HG02571 (cell line): ENCODE measurements around the gene MAML2.
A peak's percentile ranks its signal among the peaks of the same experiment; 100 is the strongest.

Experiments
- ATAC-seq: cut with Tn5 transposase; IDR thresholded peaks from one replicate; pipeline ENCODE4 v1.9.1; 2021; ENCODE audit warnings: mild to moderate bottlenecking, moderate library complexity; ENCODE audit not compliant: unreplicated experiment

Gene MAML2

GRCh38 chr11:96215826-96216225 is 127.2 kb downstream of the MAML2 start:
- no peak for ATAC-seq

- peak; percentile 68 for ATAC-seq
These were observed 127.7 kb downstream of the MAML2 start for GRCh38 chr11:96215110-96215782.

DNA sequence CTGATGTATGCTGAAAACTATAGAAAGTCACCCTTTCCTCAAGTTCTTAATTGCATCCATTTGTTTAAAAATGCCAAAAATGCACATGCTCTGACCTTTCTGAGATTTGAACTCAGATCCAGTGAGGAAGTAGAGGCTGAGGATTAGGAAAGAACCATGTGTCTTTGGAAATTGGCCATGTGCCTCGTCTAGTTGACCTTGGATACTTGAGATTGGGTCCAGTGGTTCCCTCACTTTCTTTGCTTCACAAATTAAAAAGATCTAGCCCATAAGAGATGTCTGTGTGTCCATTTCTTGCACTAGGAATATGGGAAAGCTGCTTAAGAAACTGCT is 128.3 kb downstream of the MAML2 start:
- no peak for ATAC-seq

- ATAC-seq = no peak
These were observed 129.5 kb downstream of the MAML2 start for GRCh38 chr11:96213500-96213899.

DNA sequence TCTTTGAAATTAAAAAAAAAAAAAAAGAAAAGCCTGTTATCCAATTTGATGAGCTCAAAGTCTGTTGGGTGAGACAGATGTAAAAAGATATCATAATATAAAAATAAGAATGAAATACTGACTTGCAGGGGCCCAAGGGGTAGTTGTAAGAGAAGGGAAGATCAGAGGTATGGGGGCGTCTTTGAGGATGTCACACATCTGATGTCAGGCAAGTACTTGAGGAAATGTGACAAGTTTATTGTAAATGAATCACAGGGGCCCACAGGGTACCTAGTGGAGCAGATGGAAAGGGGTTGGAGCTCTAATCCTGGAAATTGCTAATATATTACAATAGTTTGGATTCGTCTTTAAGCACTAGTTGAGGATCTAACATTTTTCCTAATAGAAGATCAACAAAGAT is 131.6 kb downstream of the MAML2 start:
- ATAC-seq = no peak

- no peak for ATAC-seq
These were observed 135.2 kb downstream of the MAML2 start for GRCh38 chr11:96207459-96208449.

DNA sequence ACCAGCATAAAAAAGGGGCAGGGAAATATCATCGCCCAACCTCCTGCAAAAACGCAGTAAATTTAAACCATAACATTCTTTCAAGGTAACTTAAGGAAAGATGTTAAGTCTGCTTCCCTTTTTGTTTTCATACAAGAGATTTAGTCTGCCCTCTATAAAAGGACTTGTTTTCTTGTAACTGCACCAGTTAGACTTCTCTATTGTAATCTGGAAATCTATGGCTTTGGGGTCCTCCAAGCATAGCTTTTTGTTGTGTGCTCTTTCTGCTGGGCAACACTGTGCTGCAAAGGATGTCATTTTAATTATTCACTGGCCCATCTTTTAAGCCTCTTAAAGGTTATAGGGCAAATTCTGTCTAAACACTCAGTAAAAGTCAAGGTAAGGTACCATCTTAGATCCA is 136.0 kb downstream of the MAML2 start:
- no peak for ATAC-seq

GRCh38 chr11:96205460-96205809 is 137.6 kb downstream of the MAML2 start:
- no peak for ATAC-seq

GRCh38 chr11:96204721-96205459 is 138.1 kb downstream of the MAML2 start:
- ATAC-seq = no peak

GRCh38 chr11:96204366-96204659 is 138.7 kb downstream of the MAML2 start:
- ATAC-seq = no peak

DNA sequence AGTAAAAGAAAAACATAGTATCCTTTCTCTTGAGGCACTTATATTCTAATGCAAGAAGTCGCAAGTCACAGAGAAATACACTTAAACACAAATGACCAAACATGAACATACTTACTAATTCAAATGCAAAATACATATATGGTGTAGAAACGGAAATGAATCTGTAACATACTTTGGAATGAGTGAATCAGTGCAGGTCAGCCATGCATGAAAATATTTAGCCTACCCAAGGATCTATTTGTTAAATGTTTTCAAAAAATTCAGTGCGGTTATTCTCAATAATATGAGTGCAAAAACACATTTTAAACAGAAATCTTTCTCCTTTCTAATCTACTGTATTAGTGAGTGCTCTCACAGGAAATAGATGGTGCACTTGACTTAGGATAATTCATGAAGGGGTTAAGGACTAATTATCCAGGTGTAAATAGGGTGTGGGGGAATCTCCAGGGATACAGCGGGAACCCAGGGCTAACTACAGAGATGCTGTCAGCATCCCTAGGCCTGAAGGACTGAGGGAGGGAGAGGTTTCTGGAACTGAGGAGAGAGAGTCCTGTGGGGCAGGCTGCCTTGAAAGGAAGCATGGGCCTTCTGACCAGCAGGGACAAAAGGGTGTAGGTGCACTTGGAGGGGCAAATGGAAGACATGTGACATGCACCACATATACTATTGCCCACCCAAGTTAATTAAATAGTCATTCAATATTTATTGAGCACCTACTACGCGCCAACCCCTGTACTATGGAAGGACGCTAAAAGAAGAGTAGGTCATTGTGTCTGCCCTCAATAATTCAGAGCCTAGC is 139.2 kb downstream of the MAML2 start:
- ATAC-seq = no peak

DNA sequence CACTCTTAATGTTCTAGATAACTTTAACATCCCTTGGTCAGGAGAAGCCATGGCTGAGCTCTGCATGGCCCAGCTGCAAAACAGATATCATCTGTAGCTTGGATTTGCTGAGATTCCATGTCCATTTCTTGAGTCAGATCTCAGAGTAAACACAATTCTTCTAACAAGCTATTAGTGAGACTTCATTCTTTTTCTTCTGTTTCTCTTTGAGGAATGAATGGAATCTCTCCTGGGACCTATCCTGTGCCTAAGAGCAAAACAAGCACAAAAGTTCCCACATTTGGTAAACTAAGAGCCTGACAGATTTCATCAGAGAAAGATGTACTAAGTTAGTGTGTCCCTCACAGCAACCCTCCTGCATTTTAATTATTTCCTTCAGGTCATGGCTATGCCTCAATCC is 142.8 kb downstream of the MAML2 start:
- ATAC-seq = no peak

DNA sequence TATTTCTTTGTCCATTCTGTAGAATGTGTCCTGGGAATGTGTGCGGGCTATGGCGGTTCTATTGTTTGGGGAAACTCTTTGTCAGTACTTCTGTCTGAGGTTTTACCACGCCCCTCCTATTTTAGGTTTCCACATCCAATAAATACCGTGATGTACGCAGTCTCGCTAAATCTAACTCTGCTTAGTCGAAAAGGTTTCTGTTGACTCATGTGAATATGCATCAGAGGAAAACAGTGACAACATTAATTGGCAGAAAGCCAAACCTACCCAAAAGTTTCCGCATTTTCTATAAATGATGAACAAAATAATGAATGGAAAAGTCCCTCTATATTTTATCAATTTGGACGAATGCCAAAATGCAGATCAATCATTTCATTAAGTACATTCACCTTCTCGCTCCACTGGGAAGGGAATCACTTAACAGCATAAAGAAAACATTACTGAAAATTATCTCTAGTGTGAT is 143.4 kb downstream of the MAML2 start:
- ATAC-seq = no peak

- ATAC-seq = peak; percentile 71
These were observed 144.9 kb downstream of the MAML2 start for GRCh38 chr11:96197801-96198701.

GRCh38 chr11:96197103-96197502 is 145.9 kb downstream of the MAML2 start:
- ATAC-seq = no peak

- no peak for ATAC-seq
These were observed 146.8 kb downstream of the MAML2 start for GRCh38 chr11:96196181-96196662.

GRCh38 chr11:96195671-96196070 is 147.3 kb downstream of the MAML2 start:
- no peak for ATAC-seq

- no peak for ATAC-seq
These were observed 148.2 kb downstream of the MAML2 start for GRCh38 chr11:96194581-96195374.
